GM23338 (cell line): ENCODE data around the gene ACSM4.

Experiments used
- CREB1 ChIP-seq: fragments of 250-450 bp; sonication (Bioruptor Pico); IDR thresholded peaks from 2 replicates; pipeline ENCODE4 v1.5.0; 2020; ENCODE audit warnings: low read depth, mild to moderate bottlenecking, moderate library complexity
- EZH2 ChIP-seq: fragments of 200-600 bp; sonication (generic); IDR thresholded peaks from one replicate; pipeline ENCODE4 v1.8.0; 2017; ENCODE audit warnings: antibody characterized with exemption, mild to moderate bottlenecking, low read depth; ENCODE audit not compliant: unreplicated experiment
- EZH2phosphoT487 ChIP-seq: fragments of 200-600 bp; sonication (generic); IDR thresholded peaks from one replicate; pipeline ENCODE4 v1.8.1; 2018; ENCODE audit warnings: antibody characterized with exemption; ENCODE audit not compliant: unreplicated experiment
- POLR2AphosphoS5 ChIP-seq: IDR thresholded peaks from 2 replicates; pipeline ENCODE4 v1.6.1; 2016; ENCODE audit warnings: antibody characterized with exemption, low read depth
- TF ChIP-seq, protein P1 (sequence below), 2 experiments: fragments of 200-600 bp in 1 of 2; sonication (generic) in 1 of 2; conservative IDR thresholded peaks; 2 replicates each; pipeline versions ENCODE4 v1.5.1 to v1.6.1; 2016 to 2017; ENCODE audit warnings: antibody characterized with exemption in 2 of 2, low read depth in 2 of 2, mild to moderate bottlenecking in 2 of 2, moderate library complexity in 1 of 2
- TF ChIP-seq, protein P2 (sequence below): fragments of 250-450 bp; sonication (Bioruptor Pico); IDR thresholded peaks from 2 replicates; pipeline ENCODE4 v1.5.0; 2020; ENCODE audit warnings: mild to moderate bottlenecking, moderate library complexity
- TF ChIP-seq, protein P3 (sequence below): IDR thresholded peaks from one replicate; pipeline ENCODE4 v1.6.1; 2018; ENCODE audit warnings: antibody characterized with exemption; ENCODE audit not compliant: unreplicated experiment

DNA sequence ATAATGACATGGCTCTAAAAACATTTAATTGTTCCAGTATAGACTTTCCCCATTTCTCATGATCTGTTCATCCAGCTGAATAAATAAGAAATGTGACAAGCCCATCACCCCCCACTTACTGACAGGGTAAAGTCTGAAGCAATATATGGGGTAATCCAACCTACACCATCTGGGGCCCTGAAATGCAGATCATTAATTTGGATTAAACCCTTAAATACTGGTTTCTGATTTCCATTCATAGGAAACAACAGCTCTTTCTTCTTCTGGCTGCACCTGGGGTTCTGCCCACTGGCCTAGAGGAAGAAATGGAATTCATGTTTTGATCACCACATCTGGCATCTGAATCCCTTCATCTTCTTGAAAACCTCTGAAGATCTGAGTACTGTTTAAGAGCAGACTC, 39.3 kb upstream of the ACSM4 start:
- TF ChIP-seq, protein P1, sequence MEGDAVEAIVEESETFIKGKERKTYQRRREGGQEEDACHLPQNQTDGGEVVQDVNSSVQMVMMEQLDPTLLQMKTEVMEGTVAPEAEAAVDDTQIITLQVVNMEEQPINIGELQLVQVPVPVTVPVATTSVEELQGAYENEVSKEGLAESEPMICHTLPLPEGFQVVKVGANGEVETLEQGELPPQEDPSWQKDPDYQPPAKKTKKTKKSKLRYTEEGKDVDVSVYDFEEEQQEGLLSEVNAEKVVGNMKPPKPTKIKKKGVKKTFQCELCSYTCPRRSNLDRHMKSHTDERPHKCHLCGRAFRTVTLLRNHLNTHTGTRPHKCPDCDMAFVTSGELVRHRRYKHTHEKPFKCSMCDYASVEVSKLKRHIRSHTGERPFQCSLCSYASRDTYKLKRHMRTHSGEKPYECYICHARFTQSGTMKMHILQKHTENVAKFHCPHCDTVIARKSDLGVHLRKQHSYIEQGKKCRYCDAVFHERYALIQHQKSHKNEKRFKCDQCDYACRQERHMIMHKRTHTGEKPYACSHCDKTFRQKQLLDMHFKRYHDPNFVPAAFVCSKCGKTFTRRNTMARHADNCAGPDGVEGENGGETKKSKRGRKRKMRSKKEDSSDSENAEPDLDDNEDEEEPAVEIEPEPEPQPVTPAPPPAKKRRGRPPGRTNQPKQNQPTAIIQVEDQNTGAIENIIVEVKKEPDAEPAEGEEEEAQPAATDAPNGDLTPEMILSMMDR (conservative IDR thresholded peaks at IDR 0.05; ENCODE audit: low read depth in 2 of 2) = no peak
- TF ChIP-seq, protein P2, sequence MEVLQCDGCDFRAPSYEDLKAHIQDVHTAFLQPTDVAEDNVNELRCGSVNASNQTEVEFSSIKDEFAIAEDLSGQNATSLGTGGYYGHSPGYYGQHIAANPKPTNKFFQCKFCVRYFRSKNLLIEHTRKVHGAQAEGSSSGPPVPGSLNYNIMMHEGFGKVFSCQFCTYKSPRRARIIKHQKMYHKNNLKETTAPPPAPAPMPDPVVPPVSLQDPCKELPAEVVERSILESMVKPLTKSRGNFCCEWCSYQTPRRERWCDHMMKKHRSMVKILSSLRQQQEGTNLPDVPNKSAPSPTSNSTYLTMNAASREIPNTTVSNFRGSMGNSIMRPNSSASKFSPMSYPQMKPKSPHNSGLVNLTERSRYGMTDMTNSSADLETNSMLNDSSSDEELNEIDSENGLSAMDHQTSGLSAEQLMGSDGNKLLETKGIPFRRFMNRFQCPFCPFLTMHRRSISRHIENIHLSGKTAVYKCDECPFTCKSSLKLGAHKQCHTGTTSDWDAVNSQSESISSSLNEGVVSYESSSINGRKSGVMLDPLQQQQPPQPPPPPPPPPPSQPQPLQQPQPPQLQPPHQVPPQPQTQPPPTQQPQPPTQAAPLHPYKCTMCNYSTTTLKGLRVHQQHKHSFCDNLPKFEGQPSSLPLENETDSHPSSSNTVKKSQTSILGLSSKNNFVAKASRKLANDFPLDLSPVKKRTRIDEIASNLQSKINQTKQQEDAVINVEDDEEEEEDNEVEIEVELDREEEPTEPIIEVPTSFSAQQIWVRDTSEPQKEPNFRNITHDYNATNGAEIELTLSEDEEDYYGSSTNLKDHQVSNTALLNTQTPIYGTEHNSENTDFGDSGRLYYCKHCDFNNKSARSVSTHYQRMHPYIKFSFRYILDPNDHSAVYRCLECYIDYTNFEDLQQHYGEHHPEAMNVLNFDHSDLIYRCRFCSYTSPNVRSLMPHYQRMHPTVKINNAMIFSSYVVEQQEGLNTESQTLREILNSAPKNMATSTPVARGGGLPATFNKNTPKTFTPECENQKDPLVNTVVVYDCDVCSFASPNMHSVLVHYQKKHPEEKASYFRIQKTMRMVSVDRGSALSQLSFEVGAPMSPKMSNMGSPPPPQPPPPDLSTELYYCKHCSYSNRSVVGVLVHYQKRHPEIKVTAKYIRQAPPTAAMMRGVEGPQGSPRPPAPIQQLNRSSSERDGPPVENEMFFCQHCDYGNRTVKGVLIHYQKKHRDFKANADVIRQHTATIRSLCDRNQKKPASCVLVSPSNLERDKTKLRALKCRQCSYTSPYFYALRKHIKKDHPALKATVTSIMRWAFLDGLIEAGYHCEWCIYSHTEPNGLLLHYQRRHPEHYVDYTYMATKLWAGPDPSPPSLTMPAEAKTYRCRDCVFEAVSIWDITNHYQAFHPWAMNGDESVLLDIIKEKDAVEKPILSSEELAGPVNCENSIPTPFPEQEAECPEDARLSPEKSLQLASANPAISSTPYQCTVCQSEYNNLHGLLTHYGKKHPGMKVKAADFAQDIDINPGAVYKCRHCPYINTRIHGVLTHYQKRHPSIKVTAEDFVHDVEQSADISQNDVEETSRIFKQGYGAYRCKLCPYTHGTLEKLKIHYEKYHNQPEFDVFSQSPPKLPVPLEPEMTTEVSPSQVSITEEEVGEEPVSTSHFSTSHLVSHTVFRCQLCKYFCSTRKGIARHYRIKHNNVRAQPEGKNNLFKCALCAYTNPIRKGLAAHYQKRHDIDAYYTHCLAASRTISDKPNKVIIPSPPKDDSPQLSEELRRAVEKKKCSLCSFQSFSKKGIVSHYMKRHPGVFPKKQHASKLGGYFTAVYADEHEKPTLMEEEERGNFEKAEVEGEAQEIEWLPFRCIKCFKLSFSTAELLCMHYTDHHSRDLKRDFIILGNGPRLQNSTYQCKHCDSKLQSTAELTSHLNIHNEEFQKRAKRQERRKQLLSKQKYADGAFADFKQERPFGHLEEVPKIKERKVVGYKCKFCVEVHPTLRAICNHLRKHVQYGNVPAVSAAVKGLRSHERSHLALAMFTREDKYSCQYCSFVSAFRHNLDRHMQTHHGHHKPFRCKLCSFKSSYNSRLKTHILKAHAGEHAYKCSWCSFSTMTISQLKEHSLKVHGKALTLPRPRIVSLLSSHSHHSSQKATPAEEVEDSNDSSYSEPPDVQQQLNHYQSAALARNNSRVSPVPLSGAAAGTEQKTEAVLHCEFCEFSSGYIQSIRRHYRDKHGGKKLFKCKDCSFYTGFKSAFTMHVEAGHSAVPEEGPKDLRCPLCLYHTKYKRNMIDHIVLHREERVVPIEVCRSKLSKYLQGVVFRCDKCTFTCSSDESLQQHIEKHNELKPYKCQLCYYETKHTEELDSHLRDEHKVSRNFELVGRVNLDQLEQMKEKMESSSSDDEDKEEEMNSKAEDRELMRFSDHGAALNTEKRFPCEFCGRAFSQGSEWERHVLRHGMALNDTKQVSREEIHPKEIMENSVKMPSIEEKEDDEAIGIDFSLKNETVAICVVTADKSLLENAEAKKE (CRISPR knock-in tag) = no peak
- TF ChIP-seq EZH2 = no peak
- no peak for TF ChIP-seq POLR2AphosphoS5
- TF ChIP-seq, protein P3, sequence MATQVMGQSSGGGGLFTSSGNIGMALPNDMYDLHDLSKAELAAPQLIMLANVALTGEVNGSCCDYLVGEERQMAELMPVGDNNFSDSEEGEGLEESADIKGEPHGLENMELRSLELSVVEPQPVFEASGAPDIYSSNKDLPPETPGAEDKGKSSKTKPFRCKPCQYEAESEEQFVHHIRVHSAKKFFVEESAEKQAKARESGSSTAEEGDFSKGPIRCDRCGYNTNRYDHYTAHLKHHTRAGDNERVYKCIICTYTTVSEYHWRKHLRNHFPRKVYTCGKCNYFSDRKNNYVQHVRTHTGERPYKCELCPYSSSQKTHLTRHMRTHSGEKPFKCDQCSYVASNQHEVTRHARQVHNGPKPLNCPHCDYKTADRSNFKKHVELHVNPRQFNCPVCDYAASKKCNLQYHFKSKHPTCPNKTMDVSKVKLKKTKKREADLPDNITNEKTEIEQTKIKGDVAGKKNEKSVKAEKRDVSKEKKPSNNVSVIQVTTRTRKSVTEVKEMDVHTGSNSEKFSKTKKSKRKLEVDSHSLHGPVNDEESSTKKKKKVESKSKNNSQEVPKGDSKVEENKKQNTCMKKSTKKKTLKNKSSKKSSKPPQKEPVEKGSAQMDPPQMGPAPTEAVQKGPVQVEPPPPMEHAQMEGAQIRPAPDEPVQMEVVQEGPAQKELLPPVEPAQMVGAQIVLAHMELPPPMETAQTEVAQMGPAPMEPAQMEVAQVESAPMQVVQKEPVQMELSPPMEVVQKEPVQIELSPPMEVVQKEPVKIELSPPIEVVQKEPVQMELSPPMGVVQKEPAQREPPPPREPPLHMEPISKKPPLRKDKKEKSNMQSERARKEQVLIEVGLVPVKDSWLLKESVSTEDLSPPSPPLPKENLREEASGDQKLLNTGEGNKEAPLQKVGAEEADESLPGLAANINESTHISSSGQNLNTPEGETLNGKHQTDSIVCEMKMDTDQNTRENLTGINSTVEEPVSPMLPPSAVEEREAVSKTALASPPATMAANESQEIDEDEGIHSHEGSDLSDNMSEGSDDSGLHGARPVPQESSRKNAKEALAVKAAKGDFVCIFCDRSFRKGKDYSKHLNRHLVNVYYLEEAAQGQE = no peak
- TF ChIP-seq EZH2phosphoT487 = no peak
- no peak for TF ChIP-seq CREB1 (CRISPR knock-in tag)
